GM12878 (cell line): Measurements from ENCODE around the gene CTNNAL1. TPM values are rescaled to one million over a fixed set of nuclear protein-coding genes. Genes with fewer than 3 reads are reported as not detected.

Experiments used
- ATAC-seq: fragments of 200-7000 bp; cut with Tn5 transposase; 3 replicates; pipeline ENCODE4 v1.9.1; 2020; ENCODE audit warnings: mild to moderate bottlenecking, moderate library complexity
- BruUV-seq: library from RNA; stranded (reverse); fragments of 400-500 nt; replicated peaks from 2 replicates; lab custom pipeline; 2021; lab: Mats Ljungman, UMichigan
- CTCF ChIA-PET: fragments of 300-600 bp; sonication (Branson Sonifier 250); formaldehyde crosslinking; extraction: SDS; loops from one replicate; lab custom pipeline; 2021; ENCODE audit warnings: inconsistent platforms; lab: Yijun Ruan, JAX
- POLR2A ChIA-PET: fragments of 350-600 bp; formaldehyde crosslinking; extraction: SDS; loops from one replicate; lab custom pipeline; 2021; ENCODE audit warnings: inconsistent platforms; lab: Charles Lee
- RAD21 ChIA-PET: fragments of 300-600 bp; sonication (Branson Sonifier 250); formaldehyde crosslinking; loops from one replicate; lab custom pipeline; 2023; ENCODE audit warnings: antibody characterized with exemption; ENCODE audit not compliant: unreplicated experiment; lab: Charles Lee
- SMC1A ChIA-PET: fragments of 300-600 bp; sonication (Branson Sonifier 250); formaldehyde crosslinking; loops from one replicate; lab custom pipeline; 2023; ENCODE audit not compliant: unreplicated experiment, uncharacterized antibody; lab: Charles Lee
- DNase-seq: peaks from one replicate; pipeline ENCODE4 v3.0.0-alpha.2; 2011; ENCODE audit warnings: low read depth, low spot score
- FAIRE-seq: peaks from 3 replicates; lab custom pipeline; 2011; peaks lifted over from hg19 to GRCh38; lab: Jason Lieb, UNC
- H2AFZ ChIP-seq: 2 replicates; pipeline ENCODE4 v1.6.0; 2011; ENCODE audit warnings: low read depth, low read length, control low read depth; ENCODE audit not compliant: control insufficient read depth
- H3K27ac ChIP-seq: 2 replicates; pipeline ENCODE4 v1.5.1; 2011; ENCODE audit warnings: control low read depth; ENCODE audit not compliant: control insufficient read depth, insufficient read depth
- H3K27me3 ChIP-seq, 2 experiments: replicated peaks in 1 of 2; 2 replicates each; pipeline versions ENCODE4 v1.6.0 to v1.6.1; 2011; ENCODE audit warnings: low read length in 1 of 2; ENCODE audit not compliant: control insufficient read depth in 2 of 2, insufficient read depth in 2 of 2
- H3K36me3 ChIP-seq, 2 experiments: 2 replicates each; pipeline ENCODE4 v1.5.1; 2011; ENCODE audit warnings: low read length in 1 of 2; ENCODE audit not compliant: control insufficient read depth in 2 of 2, insufficient read depth in 2 of 2
- H3K4me1 ChIP-seq: 2 replicates; pipeline ENCODE4 v1.6.1; 2011; ENCODE audit warnings: mild to moderate bottlenecking, low read length, moderate library complexity, mixed read lengths; ENCODE audit not compliant: control insufficient read depth, insufficient read depth
- H3K4me2 ChIP-seq: 2 replicates; pipeline ENCODE4 v1.6.0; 2011; ENCODE audit warnings: control low read depth; ENCODE audit not compliant: control insufficient read depth, insufficient read depth
- H3K4me3 ChIP-seq: fragments of 200-600 bp; sonication (generic); 2 replicates; pipeline ENCODE4 v1.5.1; 2016
- H3K79me2 ChIP-seq: 2 replicates; pipeline ENCODE4 v1.6.0; 2011; ENCODE audit warnings: low read length; ENCODE audit not compliant: control insufficient read depth, insufficient read depth
- H3K9ac ChIP-seq: 2 replicates; pipeline ENCODE4 v1.8.0; 2011; ENCODE audit warnings: low read length, control low read depth, mixed read lengths; ENCODE audit not compliant: control insufficient read depth, insufficient read depth
- H3K9me3 ChIP-seq: replicated peaks from 3 replicates; pipeline ENCODE4 v1.5.1; 2011; ENCODE audit warnings: mild to moderate bottlenecking, low read length; ENCODE audit not compliant: control insufficient read depth, insufficient read depth
- H4K20me1 ChIP-seq: 2 replicates; pipeline ENCODE4 v1.6.0; 2011; ENCODE audit not compliant: control insufficient read depth, insufficient read depth
- BRCA1 ChIP-seq: IDR thresholded peaks from 2 replicates; pipeline ENCODE4 v1.6.1; 2011; ENCODE audit warnings: low read depth, low read length, improper control_type of control experiment
- CEBPB ChIP-seq, 2 experiments: fragments of 150-350 bp in 1 of 2; IDR thresholded peaks; 2 replicates each; pipeline ENCODE4 v1.6.1; 2012 to 2014; ENCODE audit warnings: low read depth in 2 of 2, low read length in 2 of 2, borderline replicate concordance in 1 of 2, inconsistent platforms in 1 of 2
- CHD1 ChIP-seq: IDR thresholded peaks from 2 replicates; pipeline ENCODE4 v1.6.1; 2012; ENCODE audit warnings: low read depth, low read length, improper control_type of control experiment
- CHD4 ChIP-seq: fragments of 200-600 bp; sonication (generic); IDR thresholded peaks from 2 replicates; pipeline ENCODE4 v1.6.1; 2016; ENCODE audit warnings: mild to moderate bottlenecking
- CREB1 ChIP-seq: IDR thresholded peaks from 2 replicates; pipeline ENCODE4 v1.6.1; 2012; ENCODE audit warnings: low read depth, mild to moderate bottlenecking, inconsistent platforms
- ELK1 ChIP-seq: IDR thresholded peaks from 2 replicates; pipeline ENCODE4 v1.6.1; 2012; ENCODE audit warnings: low read depth, low read length, improper control_type of control experiment
- IRF4 ChIP-seq: IDR thresholded peaks from 2 replicates; pipeline ENCODE4 v1.6.1; 2011; ENCODE audit warnings: low read depth, low read length
- JUND ChIP-seq: IDR thresholded peaks from 2 replicates; pipeline ENCODE4 v1.6.1; 2012; ENCODE audit warnings: low read depth, mild to moderate bottlenecking, low read length, improper control_type of control experiment, moderate library complexity
- MEF2B ChIP-seq: fragments of 450-650 bp; IDR thresholded peaks from 2 replicates; pipeline ENCODE4 v1.6.1; 2018; ENCODE audit warnings: mild to moderate bottlenecking, moderate library complexity; ENCODE audit not compliant: partially characterized antibody, poor library complexity, severe bottlenecking
- NBN ChIP-seq: fragments of 450-650 bp; IDR thresholded peaks from 2 replicates; pipeline ENCODE4 v1.6.1; 2016
- NFIC ChIP-seq: IDR thresholded peaks from 2 replicates; pipeline ENCODE4 v1.6.1; 2012; ENCODE audit warnings: low read depth, mild to moderate bottlenecking, inconsistent platforms, low read length, moderate library complexity
- NR2C2 ChIP-seq: IDR thresholded peaks from 2 replicates; pipeline ENCODE4 v1.6.1; 2011; ENCODE audit warnings: borderline replicate concordance, low read depth; ENCODE audit not compliant: control insufficient read depth, insufficient read length
- SMAD5 ChIP-seq: IDR thresholded peaks from 2 replicates; pipeline ENCODE4 v1.6.1; 2016; ENCODE audit warnings: antibody characterized with exemption, low read depth
- SMARCA5 ChIP-seq: fragments of 450-650 bp; IDR thresholded peaks from 2 replicates; pipeline ENCODE4 v1.6.1; 2017; ENCODE audit warnings: mild to moderate bottlenecking
- TARDBP ChIP-seq: IDR thresholded peaks from 2 replicates; pipeline ENCODE4 v1.6.1; 2016; ENCODE audit warnings: borderline replicate concordance
- YBX1 ChIP-seq: fragments of 450-650 bp; IDR thresholded peaks from 2 replicates; pipeline ENCODE4 v1.6.1; 2016; ENCODE audit warnings: antibody characterized with exemption
- YY1 ChIP-seq: IDR thresholded peaks from 2 replicates; pipeline ENCODE4 v1.6.1; 2011; ENCODE audit warnings: low read depth, mild to moderate bottlenecking, low read length
- ZSCAN29 ChIP-seq: fragments of 450-650 bp; IDR thresholded peaks from 2 replicates; pipeline ENCODE4 v1.6.1; 2017; ENCODE audit warnings: mild to moderate bottlenecking, moderate library complexity
- WGBS: methylation state at CpG from one replicate; pipeline ENCODE4 v1.1.6; 2016; ENCODE audit warnings: low lambda C conversion rate; ENCODE audit not compliant: insufficient replicate concordance, insufficient coverage; ENCODE audit errors: missing lambda C conversion rate; 5-methylcytosine and 5-hydroxymethylcytosine counted together
- in situ Hi-C: fragments of 300-500 bp; cut with MboI; formaldehyde crosslinking; loops from 9 replicates; pipeline ENCODE4 v1.14.3; 2018; ENCODE audit warnings: mixed read lengths
- intact Hi-C: fragments of 100-400 bp; cut with micrococcal nuclease; formaldehyde crosslinking; loops from one replicate; pipeline ENCODE4 v1.14.2; 2022; ENCODE audit not compliant: unreplicated experiment
- polyA plus RNA-seq, 11 experiments: library from polyadenylated mRNA; depleted of rRNA in 4 of 11; unstranded in 6 of 11; stranded (reverse) in 5 of 11; fragments of >200 nt; fragmentation: Nextera tagmentation in 4 of 11; fragmentation: Illumina TruSeq in 1 of 11; extraction: Ambion mirVana in 4 of 11; extraction: Trizol in 1 of 11; gene quantifications; 1 replicate in 1 of 11; 2 replicates in 10 of 11; pipeline versions ENCODE4 v1.2.1 to v1.2.3, GENCODE V29; 2011 to 2016; ENCODE audit warnings: inconsistent platforms in 2 of 11, missing spikeins in 2 of 11, low read depth in 1 of 11
- total RNA-seq, 4 experiments: library from RNA; depleted of rRNA in 3 of 4; stranded (reverse); fragments of >200 nt in 3 of 4; fragmentation: Illumina TruSeq in 1 of 4; extraction: Trizol in 1 of 4; gene quantifications; 2 replicates each; pipeline versions ENCODE4 v1.2.1 to v1.2.3, GENCODE V29; 2013 to 2021
- TF ChIP-seq, protein P1 (sequence below): IDR thresholded peaks from 2 replicates; pipeline ENCODE4 v1.6.1; 2012; ENCODE audit warnings: mild to moderate bottlenecking, low read depth, low read length

The CTNNAL1 gene
- total and polyA plus RNA-seq, 10 of the 15 experiments (the other 5 are each of a cell fraction or from before 2014, with no cell fraction given) = 16.3 to 82.5 (median 45.2) TPM

GRCh38 chr9:109037946-109038715 lies 24.8 kb upstream of the CTNNAL1 start:
- intact Hi-C loops = no loop called here
- peaks cover 2 to 10% of the 10 kb centered on the region in 2 experiments for H3K36me3 ChIP-seq

More at GRCh38 chr9:109037946-109038715, 24.8 kb upstream of the CTNNAL1 start:
- no peak for TF ChIP-seq CEBPB (IDR thresholded peaks at IDR 0.05; ENCODE audit: borderline replicate concordance in 1 of 2, low read depth in 2 of 2, low read length in 2 of 2)
- no peak for TF ChIP-seq CHD1
- no peak for TF ChIP-seq MEF2B
- no peak for TF ChIP-seq CHD4
- no peak for TF ChIP-seq IRF4
- TF ChIP-seq BRCA1 = no peak
- TF ChIP-seq CREB1 = no peak
- TF ChIP-seq NBN = no peak
- no peak for TF ChIP-seq YY1
- no peak for TF ChIP-seq YBX1
- no peak for TF ChIP-seq NR2C2
- TF ChIP-seq TARDBP = no peak
- TF ChIP-seq NFIC = no peak
- TF ChIP-seq SMARCA5 = no peak
- TF ChIP-seq ZSCAN29 = no peak
- TF ChIP-seq JUND = no peak
- TF ChIP-seq ELK1 = no peak
- TF ChIP-seq, protein P1, sequence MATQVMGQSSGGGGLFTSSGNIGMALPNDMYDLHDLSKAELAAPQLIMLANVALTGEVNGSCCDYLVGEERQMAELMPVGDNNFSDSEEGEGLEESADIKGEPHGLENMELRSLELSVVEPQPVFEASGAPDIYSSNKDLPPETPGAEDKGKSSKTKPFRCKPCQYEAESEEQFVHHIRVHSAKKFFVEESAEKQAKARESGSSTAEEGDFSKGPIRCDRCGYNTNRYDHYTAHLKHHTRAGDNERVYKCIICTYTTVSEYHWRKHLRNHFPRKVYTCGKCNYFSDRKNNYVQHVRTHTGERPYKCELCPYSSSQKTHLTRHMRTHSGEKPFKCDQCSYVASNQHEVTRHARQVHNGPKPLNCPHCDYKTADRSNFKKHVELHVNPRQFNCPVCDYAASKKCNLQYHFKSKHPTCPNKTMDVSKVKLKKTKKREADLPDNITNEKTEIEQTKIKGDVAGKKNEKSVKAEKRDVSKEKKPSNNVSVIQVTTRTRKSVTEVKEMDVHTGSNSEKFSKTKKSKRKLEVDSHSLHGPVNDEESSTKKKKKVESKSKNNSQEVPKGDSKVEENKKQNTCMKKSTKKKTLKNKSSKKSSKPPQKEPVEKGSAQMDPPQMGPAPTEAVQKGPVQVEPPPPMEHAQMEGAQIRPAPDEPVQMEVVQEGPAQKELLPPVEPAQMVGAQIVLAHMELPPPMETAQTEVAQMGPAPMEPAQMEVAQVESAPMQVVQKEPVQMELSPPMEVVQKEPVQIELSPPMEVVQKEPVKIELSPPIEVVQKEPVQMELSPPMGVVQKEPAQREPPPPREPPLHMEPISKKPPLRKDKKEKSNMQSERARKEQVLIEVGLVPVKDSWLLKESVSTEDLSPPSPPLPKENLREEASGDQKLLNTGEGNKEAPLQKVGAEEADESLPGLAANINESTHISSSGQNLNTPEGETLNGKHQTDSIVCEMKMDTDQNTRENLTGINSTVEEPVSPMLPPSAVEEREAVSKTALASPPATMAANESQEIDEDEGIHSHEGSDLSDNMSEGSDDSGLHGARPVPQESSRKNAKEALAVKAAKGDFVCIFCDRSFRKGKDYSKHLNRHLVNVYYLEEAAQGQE = no peak
- TF ChIP-seq SMAD5 = no peak
- no peak overlapping the region for H3K9ac ChIP-seq
- no peaks in the 10 kb centered on the region for H3K9me3 ChIP-seq
- RAD21 ChIA-PET = no interaction called here
- H4K20me1 ChIP-seq = no peaks in the 10 kb centered on the region
- ATAC-seq (no peak), DNase-seq (no peak), FAIRE-seq (no peak)
- no peak overlapping the region for H3K27ac ChIP-seq
- SMC1A ChIA-PET = no interaction called here
- WGBS = 93% methylated on average over 4 of the region's 4 CpGs
- no peak overlapping the region for H3K4me2 ChIP-seq
- no peak overlapping the region for H2AFZ ChIP-seq
- no peaks in the 10 kb centered on the region for H3K27me3 ChIP-seq
- H3K4me3 ChIP-seq = no peak overlapping the region
- CTCF ChIA-PET = no interaction called here
- in situ Hi-C loops = no loop called here
- H3K79me2 ChIP-seq = no peaks in the 10 kb centered on the region
- H3K4me1 ChIP-seq = no peaks in the 10 kb centered on the region
- no TSS peak for BruUV-seq
- POLR2A ChIA-PET = no interaction called here
